Keratinocyte (primary cell): ENCODE results near the gene KCND2. TPM values are rescaled to one million over a fixed set of nuclear protein-coding genes. Genes with fewer than 3 reads are reported as not detected.

ENCODE experiments used
- DNase-seq: peaks from one replicate; pipeline ENCODE4 v3.0.0-alpha.2; 2011; ENCODE audit warnings: low read depth, missing footprints, low spot score
- FAIRE-seq: peaks from 2 replicates; lab custom pipeline; 2011; peaks lifted over from hg19 to GRCh38; lab: Jason Lieb, UNC
- H2AFZ ChIP-seq: 2 replicates; pipeline ENCODE4 v1.6.0; 2012; ENCODE audit warnings: low read length, control low read depth, inconsistent platforms; ENCODE audit not compliant: control insufficient read depth
- H3K27ac ChIP-seq: 2 replicates; pipeline ENCODE4 v1.5.1; 2011; ENCODE audit warnings: low read length; ENCODE audit not compliant: control insufficient read depth, insufficient read depth
- H3K27me3 ChIP-seq: 3 replicates; pipeline ENCODE4 v1.6.0; 2011; ENCODE audit warnings: low read length; ENCODE audit not compliant: control insufficient read depth, insufficient read depth; ENCODE audit errors: extremely low read depth
- H3K36me3 ChIP-seq, 2 experiments: 2 replicates in 1 of 2; 3 replicates in 1 of 2; pipeline ENCODE4 v1.5.1; 2011; ENCODE audit warnings: low read length in 2 of 2, mild to moderate bottlenecking in 1 of 2; ENCODE audit not compliant: control insufficient read depth in 2 of 2, insufficient read depth in 2 of 2; ENCODE audit errors: extremely low read depth in 1 of 2
- H3K4me1 ChIP-seq: 3 replicates; pipeline ENCODE4 v1.5.1; 2011; ENCODE audit warnings: low read length; ENCODE audit not compliant: control insufficient read depth, insufficient read depth; ENCODE audit errors: extremely low read depth
- H3K4me2 ChIP-seq: 3 replicates; pipeline ENCODE4 v1.6.0; 2011; ENCODE audit warnings: low read depth, low read length; ENCODE audit not compliant: control insufficient read depth, insufficient read depth; ENCODE audit errors: extremely low read depth
- H3K4me3 ChIP-seq, 3 experiments: fragments of 200-600 bp in 1 of 3; sonication (generic) in 1 of 3; 2 replicates in 2 of 3; 3 replicates in 1 of 3; pipeline ENCODE4 v1.5.1; 2011 to 2016; ENCODE audit warnings: low read length in 3 of 3, mild to moderate bottlenecking in 3 of 3, control low read depth in 2 of 3, inconsistent platforms in 1 of 3, low read depth in 1 of 3, mixed read lengths in 1 of 3, mixed run types in 1 of 3, moderate library complexity in 1 of 3; ENCODE audit not compliant: control insufficient read depth in 2 of 3, insufficient read depth in 2 of 3; ENCODE audit errors: extremely low read depth in 1 of 3
- H3K79me2 ChIP-seq: 2 replicates; pipeline ENCODE4 v1.6.0; 2012; ENCODE audit warnings: low read length; ENCODE audit not compliant: control insufficient read depth, insufficient read depth
- H3K9ac ChIP-seq: 3 replicates; pipeline ENCODE4 v1.6.0; 2011; ENCODE audit warnings: low read length; ENCODE audit not compliant: control insufficient read depth, insufficient read depth; ENCODE audit errors: extremely low read depth
- H3K9me1 ChIP-seq: 3 replicates; pipeline ENCODE4 v1.6.0; 2011; ENCODE audit warnings: low read length; ENCODE audit not compliant: control insufficient read depth, insufficient read depth; ENCODE audit errors: extremely low read depth
- H3K9me3 ChIP-seq: 2 replicates; pipeline ENCODE4 v1.5.1; 2012; ENCODE audit warnings: low read depth, low read length; ENCODE audit not compliant: control insufficient read depth
- H4K20me1 ChIP-seq: 3 replicates; pipeline ENCODE4 v1.6.0; 2011; ENCODE audit warnings: low read length; ENCODE audit not compliant: control insufficient read depth, insufficient read depth; ENCODE audit errors: extremely low read depth
- EZH2 ChIP-seq: IDR thresholded peaks from one replicate; pipeline ENCODE4 v1.6.1; 2012; ENCODE audit warnings: inconsistent platforms, mild to moderate bottlenecking, low read length, moderate library complexity
- dilution Hi-C: fragments of 300-500 bp; cut with MboI; formaldehyde crosslinking; loops from one replicate; pipeline ENCODE4 v1.7.0; 2020; ENCODE audit warnings: low sequenced_read_pairs; ENCODE audit not compliant: extremely low pct_ligation_motif_present
- polyA plus RNA-seq, 5 experiments: library from polyadenylated mRNA; depleted of rRNA in 3 of 5; stranded (reverse) in 3 of 5; stranded (forward) in 1 of 5; unstranded in 1 of 5; fragments of >200 nt; gene quantifications; 1 replicate in 1 of 5; 2 replicates in 3 of 5; 3 replicates in 1 of 5; pipeline versions ENCODE4 v1.2.1 to v1.2.3, GENCODE V29; 2011 to 2012; ENCODE audit warnings: missing spikeins in 2 of 5, low read depth in 1 of 5, low replicate concordance in 1 of 5
- TF ChIP-seq, protein P1 (sequence below), 3 experiments: IDR thresholded peaks in 1 of 3; conservative IDR thresholded peaks in 1 of 3; optimal IDR thresholded peaks in 1 of 3; 2 replicates in 2 of 3; 3 replicates in 1 of 3; pipeline versions ENCODE3 to v1.5.1; 2011; ENCODE audit warnings: low read length in 3 of 3, mild to moderate bottlenecking in 3 of 3, moderate library complexity in 2 of 3, control low read depth in 1 of 3, inconsistent platforms in 1 of 3; ENCODE audit not compliant: insufficient read depth in 2 of 3; ENCODE audit errors: extremely low read depth in 1 of 3

The KCND2 gene
- polyA plus RNA-seq, 1 donor (not counting 4 experiments of a cell fraction or from before 2014, with no cell fraction given): not detected

GRCh38 chr7:120714945-120715344 is 442.0 kb downstream of the KCND2 start:
- no peaks in the 10 kb centered on the region for H3K9me3 ChIP-seq
- dilution Hi-C loops: no loop called here
- no peak overlapping the region for H3K4me2 ChIP-seq
- H3K27ac ChIP-seq: no peak overlapping the region
- no peak overlapping the region for H3K4me3 ChIP-seq
- H3K9ac ChIP-seq: no peak overlapping the region
- no peaks in the 10 kb centered on the region for H3K9me1 ChIP-seq
- TF ChIP-seq, protein P1, sequence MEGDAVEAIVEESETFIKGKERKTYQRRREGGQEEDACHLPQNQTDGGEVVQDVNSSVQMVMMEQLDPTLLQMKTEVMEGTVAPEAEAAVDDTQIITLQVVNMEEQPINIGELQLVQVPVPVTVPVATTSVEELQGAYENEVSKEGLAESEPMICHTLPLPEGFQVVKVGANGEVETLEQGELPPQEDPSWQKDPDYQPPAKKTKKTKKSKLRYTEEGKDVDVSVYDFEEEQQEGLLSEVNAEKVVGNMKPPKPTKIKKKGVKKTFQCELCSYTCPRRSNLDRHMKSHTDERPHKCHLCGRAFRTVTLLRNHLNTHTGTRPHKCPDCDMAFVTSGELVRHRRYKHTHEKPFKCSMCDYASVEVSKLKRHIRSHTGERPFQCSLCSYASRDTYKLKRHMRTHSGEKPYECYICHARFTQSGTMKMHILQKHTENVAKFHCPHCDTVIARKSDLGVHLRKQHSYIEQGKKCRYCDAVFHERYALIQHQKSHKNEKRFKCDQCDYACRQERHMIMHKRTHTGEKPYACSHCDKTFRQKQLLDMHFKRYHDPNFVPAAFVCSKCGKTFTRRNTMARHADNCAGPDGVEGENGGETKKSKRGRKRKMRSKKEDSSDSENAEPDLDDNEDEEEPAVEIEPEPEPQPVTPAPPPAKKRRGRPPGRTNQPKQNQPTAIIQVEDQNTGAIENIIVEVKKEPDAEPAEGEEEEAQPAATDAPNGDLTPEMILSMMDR (optimal IDR thresholded peaks at IDR 0.05 in 1 of 3, IDR thresholded peaks at IDR 0.05 in 1 of 3, conservative IDR thresholded peaks at IDR 0.05 in 1 of 3; ENCODE audit: extremely low read depth in 1 of 3, insufficient read depth in 2 of 3, low read length in 3 of 3): no peak
- no peaks in the 10 kb centered on the region for H3K79me2 ChIP-seq
- H3K4me1 ChIP-seq: no peaks in the 10 kb centered on the region
- DNase-seq: no peak
- H3K36me3 ChIP-seq: no peaks in the 10 kb centered on the region
- H4K20me1 ChIP-seq: no peaks in the 10 kb centered on the region
- no peaks in the 10 kb centered on the region for H3K27me3 ChIP-seq
- FAIRE-seq: peak; percentile 9
- no peak overlapping the region for H2AFZ ChIP-seq

DNA sequence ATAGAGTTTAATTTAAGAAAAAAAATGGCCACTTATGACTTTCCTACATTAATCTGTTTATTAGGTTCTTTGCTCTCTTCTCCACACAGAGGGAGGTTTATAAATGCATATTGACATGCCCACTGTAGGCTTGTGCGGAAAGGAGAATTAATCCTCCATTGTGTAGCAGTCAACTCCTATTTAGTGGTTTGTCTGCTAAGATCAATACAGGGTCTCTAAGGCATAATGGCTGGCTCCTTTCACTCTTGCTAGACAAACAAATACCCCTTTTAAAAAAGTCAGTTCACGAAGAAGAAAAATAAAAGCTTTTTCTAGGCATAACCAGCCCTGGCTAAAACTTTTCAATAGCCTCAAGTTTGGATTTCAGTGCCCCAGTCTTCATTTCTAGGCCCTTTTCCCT is 443.3 kb downstream of the KCND2 start:
- Histone ChIP-seq H3K27ac (no peak overlapping the region), H3K27me3 (no peaks in the 10 kb centered on the region), H3K79me2 (no peaks in the 10 kb centered on the region), H4K20me1 (no peaks in the 10 kb centered on the region), H3K4me2 (no peak overlapping the region), H3K36me3 (no peaks in the 10 kb centered on the region), H2AFZ (no peak overlapping the region), H3K4me3 (no peak overlapping the region), H3K9me3 (no peaks in the 10 kb centered on the region), H3K9ac (no peak overlapping the region), H3K9me1 (no peaks in the 10 kb centered on the region), H3K4me1 (no peaks in the 10 kb centered on the region)
- TF ChIP-seq, protein P1 (optimal IDR thresholded peaks at IDR 0.05 in 1 of 3, IDR thresholded peaks at IDR 0.05 in 1 of 3, conservative IDR thresholded peaks at IDR 0.05 in 1 of 3; ENCODE audit: extremely low read depth in 1 of 3, insufficient read depth in 2 of 3, low read length in 3 of 3): no peak
- no peak for TF ChIP-seq EZH2
- FAIRE-seq (no peak), DNase-seq (no peak)
- dilution Hi-C loops: no loop called here
